HEK293T (cell line): Measurements from ENCODE around the gene EML4.
"Not testable (repeated sequence)": the region's sequence is repeated elsewhere in the genome, so short reads cannot be mapped to it uniquely, and the experiment has no call there.

Source experiments
- CTCF ChIA-PET: fragments of 350-600 bp; formaldehyde crosslinking; extraction: SDS; loops from one replicate; lab custom pipeline; 2021; ENCODE audit warnings: antibody characterized with exemption, inconsistent platforms; lab: Yijun Ruan, JAX
- POLR2A ChIA-PET: fragments of 350-600 bp; formaldehyde crosslinking; extraction: SDS; loops from one replicate; lab custom pipeline; 2020; ENCODE audit warnings: antibody characterized with exemption, inconsistent platforms; lab: Yijun Ruan, JAX
- DNase-seq: peaks from one replicate; pipeline ENCODE4 v3.0.0; 2012; ENCODE audit warnings: mixed read lengths; ENCODE audit errors: extremely low spot score
- ARNT ChIP-seq: fragments of 450-650 bp; IDR thresholded peaks from 2 replicates; pipeline ENCODE4 v1.6.1; 2017; ENCODE audit warnings: mild to moderate bottlenecking
- BHLHE40 ChIP-seq: fragments of 450-650 bp; IDR thresholded peaks from 2 replicates; pipeline ENCODE4 v1.6.1; 2016; ENCODE audit warnings: mild to moderate bottlenecking, moderate library complexity, borderline replicate concordance
- CTBP1 ChIP-seq: fragments of 450-650 bp; IDR thresholded peaks from 2 replicates; pipeline ENCODE4 v1.6.1; 2016; ENCODE audit warnings: borderline replicate concordance
- ELF4 ChIP-seq: fragments of 450-650 bp; IDR thresholded peaks from 2 replicates; pipeline ENCODE4 v1.6.1; 2017; ENCODE audit warnings: antibody characterized with exemption
- FOXA1 ChIP-seq: fragments of 450-650 bp; IDR thresholded peaks from 2 replicates; pipeline ENCODE4 v1.6.1; 2016; ENCODE audit warnings: mild to moderate bottlenecking
- FOXK2 ChIP-seq: fragments of 450-650 bp; IDR thresholded peaks from 2 replicates; pipeline ENCODE4 v1.6.1; 2016; ENCODE audit warnings: mild to moderate bottlenecking
- FOXM1 ChIP-seq: fragments of 450-650 bp; IDR thresholded peaks from 2 replicates; pipeline ENCODE4 v1.6.1; 2017; ENCODE audit warnings: mild to moderate bottlenecking, borderline replicate concordance
- HDGF ChIP-seq: fragments of 450-650 bp; IDR thresholded peaks from 2 replicates; pipeline ENCODE4 v1.6.1; 2017; ENCODE audit warnings: antibody characterized with exemption, borderline replicate concordance
- L3MBTL2 ChIP-seq: fragments of 450-650 bp; conservative IDR thresholded peaks from 2 replicates; pipeline ENCODE4 v1.6.1; 2016; ENCODE audit warnings: mild to moderate bottlenecking
- LEF1 ChIP-seq: fragments of 450-650 bp; IDR thresholded peaks from 2 replicates; pipeline ENCODE4 v1.6.1; 2017; ENCODE audit warnings: mild to moderate bottlenecking, borderline replicate concordance
- NFRKB ChIP-seq: fragments of 450-650 bp; IDR thresholded peaks from 2 replicates; pipeline ENCODE4 v1.6.1; 2016; ENCODE audit warnings: mild to moderate bottlenecking, moderate library complexity
- PKNOX1 ChIP-seq: fragments of 450-650 bp; IDR thresholded peaks from 2 replicates; pipeline ENCODE4 v1.6.1; 2016
- SP1 ChIP-seq: fragments of 450-650 bp; IDR thresholded peaks from 2 replicates; pipeline ENCODE4 v1.6.1; 2017
- SUZ12 ChIP-seq: fragments of 450-650 bp; IDR thresholded peaks from 2 replicates; pipeline ENCODE4 v1.6.1; 2016; ENCODE audit warnings: mild to moderate bottlenecking
- TARDBP ChIP-seq: fragments of 450-650 bp; IDR thresholded peaks from 2 replicates; pipeline ENCODE4 v1.6.1; 2016
- ZNF384 ChIP-seq: fragments of 450-650 bp; IDR thresholded peaks from 2 replicates; pipeline ENCODE4 v1.6.1; 2016

EML4 gene

GRCh38 chr2:42333579-42333978, 164.4 kb downstream of the EML4 start:
- CTCF ChIA-PET, result no interaction called here
- DNase-seq, result no peak
- TF ChIP-seq HDGF (no peak), BHLHE40 (no peak), NFRKB (no peak), ELF4 (no peak), FOXM1 (no peak), FOXK2 (no peak), FOXA1 (no peak), SP1 (no peak), SUZ12 (no peak), ARNT (no peak), L3MBTL2 (no peak), PKNOX1 (no peak), ZNF384 (no peak), TARDBP (no peak)
- POLR2A ChIA-PET, result no interaction called here

- ChIA-PET CTCF (no interaction called here), POLR2A (no interaction called here)
- no peak for TF ChIP-seq FOXA1
- TF ChIP-seq FOXM1, result no peak
- no peak for TF ChIP-seq CTBP1
- no peak for TF ChIP-seq LEF1
- TF ChIP-seq ZNF384, result no peak
- TF ChIP-seq SP1, result no peak
- no peak for TF ChIP-seq FOXK2
- TF ChIP-seq ELF4, result no peak
- no peak for TF ChIP-seq NFRKB
- no peak for TF ChIP-seq PKNOX1
- TF ChIP-seq TARDBP, result no peak
- no peak for TF ChIP-seq SUZ12
- DNase-seq, result no peak
Measured at GRCh38 chr2:42334220-42334619, 165.1 kb downstream of the EML4 start.

- CTCF ChIA-PET, DNase-seq, POLR2A ChIA-PET: not testable (repeated sequence)
Measured at GRCh38 chr2:42334865-42335264, 165.7 kb downstream of the EML4 start.

- ChIA-PET POLR2A (no interaction called here), CTCF (no interaction called here)
- DNase-seq, result no peak
- TF ChIP-seq SP1 (no peak), SUZ12 (no peak), LEF1 (no peak), ELF4 (no peak), L3MBTL2 (no peak), CTBP1 (no peak), TARDBP (no peak)
Measured at GRCh38 chr2:42335514-42336104, 166.5 kb downstream of the EML4 start.

- POLR2A ChIA-PET, result no interaction called here
- TF ChIP-seq SP1, result no peak
- no peak for TF ChIP-seq FOXA1
- CTCF ChIA-PET, result no interaction called here
- no peak for DNase-seq
Measured at GRCh38 chr2:42336361-42336965, 167.3 kb downstream of the EML4 start.

GRCh38 chr2:42337356-42337820, 168.2 kb downstream of the EML4 start:
- CTCF ChIA-PET, result no interaction called here
- no peak for TF ChIP-seq BHLHE40
- no peak for TF ChIP-seq ELF4
- no peak for TF ChIP-seq LEF1
- no peak for TF ChIP-seq HDGF
- TF ChIP-seq SP1, result no peak
- TF ChIP-seq NFRKB, result no peak
- TF ChIP-seq TARDBP, result no peak
- no peak for TF ChIP-seq ZNF384
- no peak for TF ChIP-seq PKNOX1
- no peak for TF ChIP-seq FOXM1
- no peak for TF ChIP-seq SUZ12
- TF ChIP-seq FOXK2, result no peak
- POLR2A ChIA-PET, result no interaction called here

GRCh38 chr2:42337846-42338566, 168.9 kb downstream of the EML4 start:
- POLR2A ChIA-PET, result no interaction called here
- DNase-seq, result no peak
- TF ChIP-seq ZNF384 (no peak), L3MBTL2 (no peak), SUZ12 (no peak), ARNT (no peak), FOXA1 (no peak)
- CTCF ChIA-PET, result no interaction called here

More at GRCh38 chr2:42337356-42337820, 168.2 kb downstream of the EML4 start:
- DNase-seq, result no peak
